H1 (cell line): Measurements from ENCODE around the gene TCEAL4. TPM values are rescaled to one million over a fixed set of nuclear protein-coding genes. Genes with fewer than 3 reads are reported as not detected.

Experiments
- CTCF ChIA-PET: fragments of 300-600 bp; sonication (Branson Sonifier 250); formaldehyde crosslinking; loops from one replicate; lab custom pipeline; 2021; ENCODE audit not compliant: partially characterized antibody; lab: Charles Lee
- POLR2A ChIA-PET: fragments of 300-600 bp; sonication (Branson Sonifier 250); formaldehyde crosslinking; loops from one replicate; lab custom pipeline; 2021; ENCODE audit warnings: inconsistent platforms; ENCODE audit not compliant: partially characterized antibody; lab: Charles Lee
- DNase-seq, 2 experiments: peaks; one replicate each; pipeline versions ENCODE4 v3.0.0 to v3.0.0-alpha.2; 2010 to 2022; ENCODE audit warnings: low spot score in 2 of 2, low read depth in 1 of 2, mixed read lengths in 1 of 2
- FAIRE-seq: peaks from 2 replicates; lab custom pipeline; 2011; peaks lifted over from hg19 to GRCh38; lab: Jason Lieb, UNC
- H2AFZ ChIP-seq: 2 replicates; pipeline ENCODE4 v1.8.1; 2012; ENCODE audit warnings: low read length, inconsistent platforms
- H2AK5ac ChIP-seq: 2 replicates; pipeline ENCODE4 v1.6.1; 2013; ENCODE audit warnings: low read depth, low read length
- H2BK120ac ChIP-seq: replicated peaks from 2 replicates; pipeline ENCODE3; 2013; ENCODE audit warnings: low read depth, low read length, inconsistent platforms
- H2BK12ac ChIP-seq: 2 replicates; pipeline ENCODE4 v1.6.1; 2013; ENCODE audit warnings: low read depth, low read length
- H2BK15ac ChIP-seq: 2 replicates; pipeline ENCODE4 v1.6.1; 2013; ENCODE audit warnings: low read length
- H2BK20ac ChIP-seq: 2 replicates; pipeline ENCODE4 v1.6.1; 2013; ENCODE audit warnings: low read length
- H2BK5ac ChIP-seq: 2 replicates; pipeline ENCODE4 v1.6.1; 2013; ENCODE audit warnings: low read depth, low read length
- H3K14ac ChIP-seq: 2 replicates; pipeline ENCODE4 v1.6.1; 2013; ENCODE audit warnings: inconsistent platforms; ENCODE audit not compliant: insufficient read length
- H3K18ac ChIP-seq: 2 replicates; pipeline ENCODE4 v1.6.1; 2013; ENCODE audit warnings: low read length; ENCODE audit errors: extremely low read depth
- H3K23ac ChIP-seq: 2 replicates; pipeline ENCODE4 v1.6.1; 2013; ENCODE audit warnings: inconsistent platforms; ENCODE audit not compliant: insufficient read length
- H3K23me2 ChIP-seq: 2 replicates; pipeline ENCODE4 v1.6.1; 2013; ENCODE audit warnings: low read depth, low read length
- H3K27ac ChIP-seq: 2 replicates; pipeline ENCODE4 v1.6.1; 2011; ENCODE audit warnings: low read depth, low read length, inconsistent platforms
- H3K27me3 ChIP-seq, 4 experiments: replicated peaks in 1 of 4; 1 replicate in 1 of 4; 2 replicates in 3 of 4; pipeline versions ENCODE4 v1.6.1 to v1.8.1; 2011 to 2013; ENCODE audit warnings: low read length in 3 of 4, mild to moderate bottlenecking in 3 of 4, inconsistent platforms in 2 of 4, mixed read lengths in 2 of 4, moderate library complexity in 1 of 4; ENCODE audit not compliant: control insufficient read depth in 3 of 4, insufficient read depth in 3 of 4; ENCODE audit errors: extremely low read depth in 1 of 4
- H3K36me3 ChIP-seq, 4 experiments: 2 replicates each; pipeline versions ENCODE4 v1.6.1 to v1.8.1; 2011 to 2013; ENCODE audit warnings: mild to moderate bottlenecking in 4 of 4, low read length in 3 of 4, moderate library complexity in 2 of 4, control low read depth in 1 of 4, inconsistent platforms in 1 of 4; ENCODE audit not compliant: insufficient read depth in 4 of 4, control insufficient read depth in 2 of 4
- H3K4ac ChIP-seq: replicated peaks from 2 replicates; pipeline ENCODE3; 2013; ENCODE audit warnings: low read length, low read depth, mixed read lengths, inconsistent platforms; ENCODE audit not compliant: insufficient read length
- H3K4me1 ChIP-seq, 4 experiments: replicated peaks in 1 of 4; 1 replicate in 1 of 4; 2 replicates in 3 of 4; pipeline versions ENCODE4 v1.6.1 to v1.8.1; 2011 to 2013; ENCODE audit warnings: low read length in 3 of 4, inconsistent platforms in 2 of 4, mixed read lengths in 1 of 4; ENCODE audit not compliant: insufficient read depth in 4 of 4, control insufficient read depth in 3 of 4
- H3K4me2 ChIP-seq, 2 experiments: 2 replicates each; pipeline versions ENCODE4 v1.6.1 to v1.8.1; 2011 to 2013; ENCODE audit warnings: low read depth in 2 of 2, low read length in 2 of 2, control low read depth in 1 of 2, inconsistent platforms in 1 of 2, mild to moderate bottlenecking in 1 of 2; ENCODE audit not compliant: insufficient read depth in 1 of 2
- H3K4me3 ChIP-seq, 4 experiments: fragments of 200-600, 300-600 bp in 1 of 4; sonication (generic), shearing (Covaris generic), sonication (Bioruptor Twin) in 1 of 4; 2 replicates each; pipeline versions ENCODE4 v1.5.1 to v1.8.1; 2011 to 2016; ENCODE audit warnings: low read length in 4 of 4, low read depth in 3 of 4, control low read depth in 2 of 4, inconsistent platforms in 2 of 4, mild to moderate bottlenecking in 2 of 4, mixed read lengths in 1 of 4, moderate library complexity in 1 of 4; ENCODE audit not compliant: insufficient read depth in 2 of 4; ENCODE audit errors: extremely low read depth in 1 of 4
- H3K56ac ChIP-seq: replicated peaks from 2 replicates; pipeline ENCODE3; 2013; ENCODE audit warnings: low read depth, mild to moderate bottlenecking, mixed read lengths, low read length, inconsistent platforms; ENCODE audit not compliant: insufficient read length
- H3K79me1 ChIP-seq: 2 replicates; pipeline ENCODE4 v1.6.1; 2013; ENCODE audit warnings: low read depth, low read length, control low read depth
- H3K79me2 ChIP-seq, 2 experiments: 2 replicates each; pipeline versions ENCODE4 v1.6.1 to v1.8.1; 2012 to 2013; ENCODE audit warnings: low read length in 2 of 2, mild to moderate bottlenecking in 2 of 2, inconsistent platforms in 1 of 2; ENCODE audit not compliant: insufficient read depth in 2 of 2, control insufficient read depth in 1 of 2
- H3K9ac ChIP-seq, 4 experiments: replicated peaks in 1 of 4; 1 replicate in 1 of 4; 2 replicates in 3 of 4; pipeline versions ENCODE4 v1.6.1 to v1.8.1; 2011 to 2013; ENCODE audit warnings: low read depth in 3 of 4, low read length in 3 of 4, control low read depth in 2 of 4, mild to moderate bottlenecking in 2 of 4, moderate library complexity in 2 of 4, inconsistent platforms in 1 of 4; ENCODE audit errors: extremely low read depth in 1 of 4
- H3K9me3 ChIP-seq, 2 experiments: 2 replicates each; pipeline versions ENCODE4 v1.6.1 to v1.8.1; 2012 to 2013; ENCODE audit warnings: mild to moderate bottlenecking in 2 of 2, moderate library complexity in 2 of 2, control low read depth in 1 of 2, inconsistent platforms in 1 of 2, low read depth in 1 of 2, low read length in 1 of 2, mixed read lengths in 1 of 2; ENCODE audit not compliant: insufficient read depth in 2 of 2
- H4K20me1 ChIP-seq, 2 experiments: replicated peaks in 1 of 2; 2 replicates each; pipeline versions ENCODE3 to v1.8.1; 2011 to 2013; ENCODE audit warnings: inconsistent platforms in 2 of 2, low read length in 2 of 2, mild to moderate bottlenecking in 1 of 2; ENCODE audit not compliant: insufficient read depth in 2 of 2, control insufficient read depth in 1 of 2
- H4K5ac ChIP-seq: 2 replicates; pipeline ENCODE4 v1.6.1; 2013; ENCODE audit warnings: low read length, low read depth, mixed read lengths, inconsistent platforms; ENCODE audit not compliant: insufficient read length
- H4K8ac ChIP-seq: 2 replicates; pipeline ENCODE4 v1.8.0; 2013; ENCODE audit warnings: mild to moderate bottlenecking, moderate library complexity, low read length, inconsistent platforms; ENCODE audit not compliant: insufficient read depth; ENCODE audit errors: extremely low read depth
- H4K91ac ChIP-seq: replicated peaks from 2 replicates; pipeline ENCODE3; 2013; ENCODE audit warnings: low read length, mixed read lengths, inconsistent platforms; ENCODE audit not compliant: insufficient read length
- POLR2AphosphoS5 ChIP-seq: IDR thresholded peaks from 2 replicates; pipeline ENCODE4 v1.6.1; 2011; ENCODE audit warnings: low read depth, low read length
- WGBS, 2 experiments: shearing (Covaris generic) in 1 of 2; methylation state at CpG; one replicate each; pipeline versions ENCODE4 v1.1.6 to v1.1.7; 2013 to 2015; ENCODE audit warnings: low lambda C conversion rate in 2 of 2, mixed read lengths in 2 of 2, inconsistent platforms in 1 of 2, low coverage in 1 of 2, missing lambda C conversion rate in 1 of 2; ENCODE audit not compliant: insufficient replicate concordance in 2 of 2, insufficient coverage in 1 of 2, insufficient read length in 1 of 2; ENCODE audit errors: extremely low coverage in 1 of 2, missing lambda C conversion rate in 1 of 2; 5-methylcytosine and 5-hydroxymethylcytosine counted together
- polyA plus RNA-seq, 7 experiments: library from polyadenylated mRNA; depleted of rRNA in 3 of 7; stranded (reverse) in 5 of 7; unstranded in 2 of 7; fragments of >200 nt in 5 of 7; fragments of 200-250 nt in 2 of 7; gene quantifications; 1 replicate in 5 of 7; 2 replicates in 1 of 7; 4 replicates in 1 of 7; pipeline versions ENCODE4 v1.2.1 to v1.2.3, GENCODE V29; 2011 to 2013; ENCODE audit warnings: missing spikeins in 2 of 7, mixed read lengths in 2 of 7
- total RNA-seq: library from RNA; stranded (reverse); fragmentation: NEBNext Ultra II Directional; extraction: Animal tissue kit (Norgen Biotek cat#: 25700); gene quantifications from 2 replicates; pipeline ENCODE4 v1.2.1, GENCODE V29; 2021

The TCEAL4 gene
- total and polyA plus RNA-seq, 2 of the 8 experiments (the other 6 are each of a cell fraction or from before 2014, with no cell fraction given) = 10.1 to 53.0 TPM

DNA sequence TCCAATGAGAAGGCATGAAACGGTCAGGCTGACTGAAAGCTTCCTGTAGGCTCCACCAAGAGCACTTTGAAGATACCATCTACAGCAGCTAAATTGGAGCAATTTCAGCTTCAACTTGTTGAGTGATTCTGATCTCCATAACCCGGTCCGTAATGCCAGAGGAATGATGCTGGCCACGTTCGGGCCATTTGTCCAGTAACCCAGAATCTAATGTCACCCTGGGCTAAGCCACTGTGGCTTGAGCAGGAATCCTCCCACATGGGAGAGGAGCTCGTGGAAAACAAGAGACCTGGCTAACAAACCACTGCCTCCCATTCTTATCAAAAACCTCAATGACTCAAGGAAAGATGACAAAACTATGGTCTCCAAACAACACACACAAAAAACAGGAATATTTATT is 14.2 kb upstream of the TCEAL4 start:
- no peaks in the 10 kb centered on the region for H3K23me2 ChIP-seq
- FAIRE-seq = no peak
- no peak overlapping the region for H2BK120ac ChIP-seq
- H2BK5ac ChIP-seq = no peak overlapping the region
- no peak overlapping the region for H3K4me2 ChIP-seq
- no peak overlapping the region for H3K23ac ChIP-seq
- H3K79me1 ChIP-seq = no peaks in the 10 kb centered on the region
- H3K18ac ChIP-seq = no peak overlapping the region
- H3K36me3 ChIP-seq = no peaks in the 10 kb centered on the region
- no peak overlapping the region for H3K4me3 ChIP-seq
- H3K4me1 ChIP-seq = no peaks in the 10 kb centered on the region
- no peak overlapping the region for H4K5ac ChIP-seq
- H3K9ac ChIP-seq = no peak overlapping the region
- H2BK15ac ChIP-seq = no peak overlapping the region
- H3K79me2 ChIP-seq = no peaks in the 10 kb centered on the region
- no peak for DNase-seq
- H4K91ac ChIP-seq = no peak overlapping the region
- H3K14ac ChIP-seq = no peak overlapping the region
- no peak overlapping the region for H3K27ac ChIP-seq
- H3K9me3 ChIP-seq = no peaks in the 10 kb centered on the region
- POLR2A ChIA-PET = interaction anchor here (1.2 kb wide), 1 partner anchor 9 kb away, joined by 6 read pairs; no protein-coding TSS in a partner anchor
- H2BK12ac ChIP-seq = no peak overlapping the region
- CTCF ChIA-PET = no interaction called here
- no peak overlapping the region for H4K8ac ChIP-seq
- no peak overlapping the region for H2AK5ac ChIP-seq
- H3K4ac ChIP-seq = no peak overlapping the region
- no peak overlapping the region for H2BK20ac ChIP-seq
- H4K20me1 ChIP-seq = no peaks in the 10 kb centered on the region
- no peak for TF ChIP-seq POLR2AphosphoS5
- no peaks in the 10 kb centered on the region for H3K27me3 ChIP-seq
- no peak overlapping the region for H2AFZ ChIP-seq
- WGBS, 2 experiments = 89% methylated on average over 6 of the region's 6 CpGs; no CpG with 5 or more reads in 1 of the 2 experiments
- no peak overlapping the region for H3K56ac ChIP-seq
